T-helper 2 cell treated with Interferon-gamma antibody and Interleukin-4, amounts not matched to agents 100 ng/mL and 5 ng/mL, for 36 hours (primary cell): ENCODE results near the gene SSC5D. TPM values are rescaled to one million over a fixed set of nuclear protein-coding genes. Genes with fewer than 3 reads are reported as not detected.
"Not testable (repeated sequence)": the region's sequence is repeated elsewhere in the genome, so short reads cannot be mapped to it uniquely, and the experiment has no call there.

Experiments
- intact Hi-C: fragments of 100-400 bp; cut with micrococcal nuclease; formaldehyde crosslinking; loops from one replicate; pipeline ENCODE4 v1.15.1; 2023
- total RNA-seq: library from RNA; stranded (reverse); gene quantifications from 2 replicates; pipeline ENCODE4 v1.2.3, GENCODE V29; 2022

The SSC5D gene
- 0.23 and 0.30 TPM in 2 replicates for total RNA-seq

GRCh38 chr19:55487924-55488687 is at the start of gene SSC5D:
Gene SSC5D (plus strand): TSS chr19:55488436. CDS start chr19:55488590, 154 bp downstream.
- intact Hi-C loops = no loop called here

GRCh38 chr19:55439052-55439451 is 49.2 kb upstream of the SSC5D start:
- intact Hi-C loops = no loop called here

GRCh38 chr19:55440411-55441105 is 47.7 kb upstream of the SSC5D start:
- intact Hi-C loops = no loop called here

GRCh38 chr19:55441319-55441691 is 46.9 kb upstream of the SSC5D start:
- intact Hi-C loops = no loop called here

- intact Hi-C loops = no loop called here
These were observed 46.4 kb upstream of the SSC5D start for GRCh38 chr19:55441692-55442321.

- intact Hi-C loops = no loop called here
These were observed 45.8 kb upstream of the SSC5D start for GRCh38 chr19:55442372-55442961.

GRCh38 chr19:55443045-55443823 is 45.0 kb upstream of the SSC5D start, which contains the start of gene SHISA7:
Gene SHISA7 (minus strand): TSS chr19:55443300. CDS start chr19:55442863, 437 bp downstream.
- intact Hi-C loops = no loop called here

- intact Hi-C loops = no loop called here
These were observed 44.3 kb upstream of the SSC5D start for GRCh38 chr19:55443824-55444480.

- intact Hi-C loops = no loop called here
These were observed 43.6 kb upstream of the SSC5D start for GRCh38 chr19:55444646-55445045.

- intact Hi-C loops = no loop called here
These were observed 42.2 kb upstream of the SSC5D start for GRCh38 chr19:55446060-55446459.

GRCh38 chr19:55447421-55448174 is 40.6 kb upstream of the SSC5D start:
- intact Hi-C loops = no loop called here

GRCh38 chr19:55448175-55448490 is 40.1 kb upstream of the SSC5D start:
- intact Hi-C loops = not testable (repeated sequence)

- intact Hi-C loops = no loop called here
These were observed 38.8 kb upstream of the SSC5D start for GRCh38 chr19:55449469-55449868.

GRCh38 chr19:55451163-55451964 is 36.9 kb upstream of the SSC5D start:
- intact Hi-C loops = loop anchor here (10.0 kb wide), 1 partner anchor 307 kb away; the partner anchor contains the start of gene TNNT1

- intact Hi-C loops = loop anchor here (10.0 kb wide), 1 partner anchor 307 kb away; the partner anchor contains the start of gene TNNT1
These were observed 36.1 kb upstream of the SSC5D start for GRCh38 chr19:55451965-55452748.

GRCh38 chr19:55452749-55453346 is 35.4 kb upstream of the SSC5D start:
- intact Hi-C loops = loop anchor here (10.0 kb wide), 1 partner anchor 308 kb away; the partner anchor contains the start of gene TNNT1

- intact Hi-C loops = loop anchor here (10.0 kb wide), 1 partner anchor 309 kb away; the partner anchor contains the start of gene TNNT1
These were observed 34.5 kb upstream of the SSC5D start for GRCh38 chr19:55453511-55454260.
